AG10803 (cell line): ENCODE measurements around the gene GNA15.
A peak's percentile ranks its signal among the peaks of the same experiment; 100 is the strongest.

Experiments used
- DNase-seq: peaks from one replicate; pipeline ENCODE4 v3.0.0; 2010; ENCODE audit warnings: low read depth
- H3K4me3 ChIP-seq: 2 replicates; pipeline ENCODE4 v1.5.1; 2011; ENCODE audit warnings: mild to moderate bottlenecking, low read length, control low read depth
- CTCF ChIP-seq: conservative IDR thresholded peaks from 2 replicates; pipeline ENCODE4 v1.5.1; 2011; ENCODE audit warnings: mild to moderate bottlenecking, low read length, control low read depth, inconsistent platforms

Gene GNA15

GRCh38 chr19:3203805-3204645, 68.2 kb downstream of the GNA15 start:
- H3K4me3 ChIP-seq = no peak overlapping the region
- no peak for TF ChIP-seq CTCF
- no peak for DNase-seq

GRCh38 chr19:3204646-3205275, 68.9 kb downstream of the GNA15 start:
- no peak for TF ChIP-seq CTCF
- DNase-seq = no peak

GRCh38 chr19:3206216-3206953, 70.6 kb downstream of the GNA15 start:
- DNase-seq = no peak
- TF ChIP-seq CTCF = no peak
- no peak overlapping the region for H3K4me3 ChIP-seq

More at GRCh38 chr19:3204646-3205275, 68.9 kb downstream of the GNA15 start:
- H3K4me3 ChIP-seq = no peak overlapping the region

GRCh38 chr19:3207461-3208242, 71.8 kb downstream of the GNA15 start:
- no peak overlapping the region for H3K4me3 ChIP-seq
- TF ChIP-seq CTCF = no peak
- DNase-seq = no peak

- no peak overlapping the region for H3K4me3 ChIP-seq
- no peak for DNase-seq
- no peak for TF ChIP-seq CTCF
Observed at GRCh38 chr19:3208317-3209207, 72.7 kb downstream of the GNA15 start.

- peak; percentile 67 for TF ChIP-seq CTCF
- no peak for DNase-seq
- no peak overlapping the region for H3K4me3 ChIP-seq
Observed at GRCh38 chr19:3210347-3211017, 74.6 kb downstream of the GNA15 start.
